Measurements from ENCODE around the gene NUMA1. TPM values are rescaled to one million over a fixed set of nuclear protein-coding genes. Genes with fewer than 3 reads are reported as not detected.

NUMA1 gene
- total and polyA plus RNA-seq, 2 of the 13 experiments (the other 11 are each of a cell fraction or from before 2014, with no cell fraction given) = 57.3 to 60.2 TPM

DNA sequence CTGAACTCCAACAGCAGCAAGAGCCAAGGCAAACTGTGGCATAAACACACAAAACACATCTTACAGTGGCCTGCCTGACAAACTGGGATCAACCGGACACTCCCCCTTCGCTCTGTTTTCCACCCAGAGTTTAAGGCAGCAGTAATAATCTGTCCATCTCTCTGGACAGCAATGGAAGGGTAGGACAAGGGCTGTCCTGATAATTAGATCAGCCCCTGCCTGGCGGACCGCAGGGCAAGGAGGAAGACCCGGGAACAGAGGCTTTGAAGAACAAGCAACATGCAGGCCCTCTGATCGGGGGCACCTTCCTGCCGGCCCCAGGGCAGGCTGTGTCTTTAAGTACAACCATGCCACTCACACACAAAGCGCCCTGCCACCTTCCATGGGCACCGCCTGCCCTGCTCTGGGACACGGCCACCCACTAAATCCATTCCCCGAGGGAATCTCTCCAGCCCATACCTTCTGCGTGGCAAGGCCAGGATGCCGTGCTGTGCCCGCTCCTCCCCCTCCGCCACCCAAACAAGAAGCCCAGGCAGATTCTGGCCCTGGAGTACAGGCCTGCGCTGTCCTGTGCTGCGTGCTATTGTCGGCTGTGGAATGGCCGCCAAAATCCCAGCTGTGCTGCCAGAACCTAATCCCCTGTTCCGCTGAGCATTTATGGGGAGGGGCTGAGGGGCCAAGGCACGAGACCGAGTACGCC is 38.8 kb downstream of the NUMA1 start (continued):
- TF ChIP-seq, protein P1, sequence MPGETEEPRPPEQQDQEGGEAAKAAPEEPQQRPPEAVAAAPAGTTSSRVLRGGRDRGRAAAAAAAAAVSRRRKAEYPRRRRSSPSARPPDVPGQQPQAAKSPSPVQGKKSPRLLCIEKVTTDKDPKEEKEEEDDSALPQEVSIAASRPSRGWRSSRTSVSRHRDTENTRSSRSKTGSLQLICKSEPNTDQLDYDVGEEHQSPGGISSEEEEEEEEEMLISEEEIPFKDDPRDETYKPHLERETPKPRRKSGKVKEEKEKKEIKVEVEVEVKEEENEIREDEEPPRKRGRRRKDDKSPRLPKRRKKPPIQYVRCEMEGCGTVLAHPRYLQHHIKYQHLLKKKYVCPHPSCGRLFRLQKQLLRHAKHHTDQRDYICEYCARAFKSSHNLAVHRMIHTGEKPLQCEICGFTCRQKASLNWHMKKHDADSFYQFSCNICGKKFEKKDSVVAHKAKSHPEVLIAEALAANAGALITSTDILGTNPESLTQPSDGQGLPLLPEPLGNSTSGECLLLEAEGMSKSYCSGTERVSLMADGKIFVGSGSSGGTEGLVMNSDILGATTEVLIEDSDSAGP (CRISPR knock-in tag; IDR thresholded peaks at IDR 0.05; ENCODE audit: borderline replicate concordance) = peak; percentile 96
- TF ChIP-seq ZNF660 (CRISPR knock-in tag; IDR thresholded peaks at IDR 0.05; ENCODE audit: borderline replicate concordance, low read depth) (no peak), ZNF790 (CRISPR knock-in tag; IDR thresholded peaks at IDR 0.05; ENCODE audit: borderline replicate concordance) (no peak), POLR2G (IDR thresholded peaks at IDR 0.05; ENCODE audit: low read depth, low read length) (peak; percentile 51), SMYD3 (CRISPR knock-in tag; IDR thresholded peaks at IDR 0.05) (no peak), ADNP (CRISPR knock-in tag; IDR thresholded peaks at IDR 0.05) (no peak), YY1 (IDR thresholded peaks at IDR 0.05; ENCODE audit: insufficient read depth, insufficient replicate concordance, low read depth, low read length) (peak; percentile 56), LCORL (IDR thresholded peaks at IDR 0.05) (no peak), LCORL (CRISPR knock-in tag; IDR thresholded peaks at IDR 0.05) (no peak)
- TF ChIP-seq, protein P2, sequence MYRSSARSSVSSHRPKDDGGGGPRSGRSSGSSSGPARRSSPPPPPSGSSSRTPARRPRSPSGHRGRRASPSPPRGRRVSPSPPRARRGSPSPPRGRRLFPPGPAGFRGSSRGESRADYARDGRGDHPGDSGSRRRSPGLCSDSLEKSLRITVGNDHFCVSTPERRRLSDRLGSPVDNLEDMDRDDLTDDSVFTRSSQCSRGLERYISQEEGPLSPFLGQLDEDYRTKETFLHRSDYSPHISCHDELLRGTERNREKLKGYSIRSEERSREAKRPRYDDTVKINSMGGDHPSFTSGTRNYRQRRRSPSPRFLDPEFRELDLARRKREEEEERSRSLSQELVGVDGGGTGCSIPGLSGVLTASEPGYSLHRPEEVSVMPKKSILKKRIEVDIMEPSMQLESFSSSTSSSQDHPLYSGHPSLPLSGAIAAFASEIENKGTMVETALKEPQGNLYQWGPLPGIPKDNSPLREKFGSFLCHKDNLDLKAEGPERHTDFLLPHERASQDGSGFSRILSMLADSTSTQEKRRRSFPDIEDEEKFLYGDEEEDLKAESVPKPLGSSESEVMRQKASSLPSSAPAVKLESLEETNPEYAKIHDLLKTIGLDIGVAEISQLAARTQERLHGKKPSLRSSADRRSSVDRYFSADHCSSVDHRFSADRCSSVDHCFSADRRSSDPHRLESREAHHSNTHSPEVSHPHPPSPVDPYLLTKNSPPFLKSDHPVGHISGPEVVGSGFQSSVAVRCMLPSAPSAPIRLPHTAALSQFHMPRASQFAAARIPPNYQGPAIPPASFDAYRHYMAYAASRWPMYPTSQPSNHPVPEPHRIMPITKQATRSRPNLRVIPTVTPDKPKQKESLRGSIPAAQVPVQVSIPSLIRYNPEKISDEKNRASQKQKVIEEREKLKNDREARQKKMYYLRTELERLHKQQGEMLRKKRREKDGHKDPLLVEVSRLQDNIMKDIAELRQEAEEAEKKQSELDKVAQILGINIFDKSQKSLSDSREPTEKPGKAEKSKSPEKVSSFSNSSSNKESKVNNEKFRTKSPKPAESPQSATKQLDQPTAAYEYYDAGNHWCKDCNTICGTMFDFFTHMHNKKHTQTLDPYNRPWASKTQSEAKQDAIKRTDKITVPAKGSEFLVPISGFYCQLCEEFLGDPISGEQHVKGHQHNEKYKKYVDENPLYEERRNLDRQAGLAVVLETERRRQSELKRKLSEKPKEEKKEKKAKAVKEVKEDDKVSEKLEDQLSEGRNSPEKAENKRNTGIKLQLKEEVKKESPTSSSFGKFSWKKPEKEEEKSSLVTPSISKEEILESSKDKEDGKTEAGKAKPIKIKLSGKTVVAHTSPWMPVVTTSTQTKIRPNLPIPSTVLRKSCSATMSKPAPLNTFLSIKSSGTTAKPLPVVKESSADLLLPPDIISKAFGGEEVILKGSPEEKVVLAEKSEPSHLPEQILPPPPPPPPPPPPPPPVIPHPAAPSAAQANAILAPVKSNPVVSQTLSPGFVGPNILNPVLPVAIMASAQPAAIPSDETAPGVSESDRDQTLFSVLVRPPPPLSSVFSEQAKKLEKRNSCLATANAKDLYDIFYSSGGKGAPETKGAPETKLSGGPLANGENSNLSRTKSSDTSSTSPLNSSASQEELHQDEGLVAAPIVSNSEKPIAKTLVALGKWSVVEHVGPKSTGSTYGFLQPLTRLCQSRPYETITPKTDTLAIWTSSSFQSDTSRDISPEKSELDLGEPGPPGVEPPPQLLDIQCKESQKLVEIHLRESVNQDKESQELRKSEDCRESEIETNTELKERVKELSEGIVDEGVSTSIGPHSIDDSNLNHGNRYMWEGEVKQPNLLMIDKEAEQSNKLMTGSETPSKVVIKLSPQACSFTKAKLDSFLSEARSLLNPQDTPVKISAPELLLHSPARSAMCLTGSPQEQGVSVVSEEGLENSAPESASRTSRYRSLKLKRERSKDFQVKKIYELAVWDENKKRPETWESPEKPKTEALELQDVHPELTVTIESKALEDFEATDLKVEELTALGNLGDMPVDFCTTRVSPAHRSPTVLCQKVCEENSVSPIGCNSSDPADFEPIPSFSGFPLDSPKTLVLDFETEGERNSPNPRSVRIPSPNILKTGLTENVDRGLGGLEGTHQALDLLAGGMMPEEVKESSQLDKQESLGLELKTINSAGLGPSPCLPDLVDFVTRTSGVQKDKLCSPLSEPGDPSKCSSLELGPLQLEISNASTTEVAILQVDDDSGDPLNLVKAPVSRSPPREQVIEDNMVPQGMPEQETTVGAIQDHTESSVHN (CRISPR knock-in tag; IDR thresholded peaks at IDR 0.05) = 0 out of 2 replicates have a peak, but pooled peaks have one; percentile 22
